CD8-positive, alpha-beta memory T cell (primary cell): ENCODE results near the gene MID2. TPM values are rescaled to one million over a fixed set of nuclear protein-coding genes. Genes with fewer than 3 reads are reported as not detected.
"Not testable (repeated sequence)": the region's sequence is repeated elsewhere in the genome, so short reads cannot be mapped to it uniquely, and the experiment has no call there.

Experiments
- CTCF ChIA-PET: fragments of 350-600 bp; sonication (Branson Sonifier 250); formaldehyde crosslinking; loops from one replicate; lab custom pipeline; 2021; ENCODE audit warnings: antibody characterized with exemption; lab: Charles Lee
- POLR2A ChIA-PET: fragments of 350-600 bp; sonication (Branson Sonifier 250); formaldehyde crosslinking; loops from one replicate; lab custom pipeline; 2021; ENCODE audit warnings: antibody characterized with exemption; lab: Charles Lee
- DNase-seq, 5 donors: peaks; one replicate each; pipeline versions ENCODE4 v3.0.0 to v3.0.0-alpha.2; 2020 to 2022; ENCODE audit warnings: mixed read lengths in 1 of 5
- H3K27ac ChIP-seq: one replicate; pipeline ENCODE4 v1.7.0; 2013; ENCODE audit warnings: low read depth, mild to moderate bottlenecking, low read length, moderate library complexity
- H3K27me3 ChIP-seq: 2 replicates; pipeline ENCODE4 v1.7.0; 2013; ENCODE audit warnings: low read length, mild to moderate bottlenecking; ENCODE audit not compliant: insufficient read depth, poor library complexity, severe bottlenecking
- H3K36me3 ChIP-seq: 2 replicates; pipeline ENCODE4 v1.7.0; 2013; ENCODE audit warnings: mild to moderate bottlenecking, low read length, moderate library complexity; ENCODE audit not compliant: insufficient read depth
- H3K4me1 ChIP-seq: 2 replicates; pipeline ENCODE4 v1.7.0; 2013; ENCODE audit warnings: mild to moderate bottlenecking, low read length, moderate library complexity; ENCODE audit not compliant: insufficient read depth
- H3K4me3 ChIP-seq: 2 replicates; pipeline ENCODE4 v1.7.0; 2013; ENCODE audit warnings: mild to moderate bottlenecking, low read length
- H3K9me3 ChIP-seq: 2 replicates; pipeline ENCODE4 v1.7.0; 2013; ENCODE audit warnings: mild to moderate bottlenecking, low read length
- H3K27ac Mint-ChIP-seq, 8 donors: one replicate each; pipeline ENCODE4 v1.8.0; 2020 to 2021; ENCODE audit warnings: mixed read lengths in 8 of 8, mild to moderate bottlenecking in 6 of 8, inconsistent platforms in 3 of 8, moderate library complexity in 3 of 8
- H3K27me3 Mint-ChIP-seq, 2 donors: one replicate each; pipeline ENCODE4 v1.8.0; 2020 to 2021; ENCODE audit warnings: mixed read lengths in 2 of 2, mild to moderate bottlenecking in 1 of 2, moderate library complexity in 1 of 2
- H3K36me3 Mint-ChIP-seq, 3 donors: one replicate each; pipeline ENCODE4 v1.8.0; 2020 to 2021; ENCODE audit warnings: mixed read lengths in 3 of 3, inconsistent platforms in 1 of 3, mild to moderate bottlenecking in 1 of 3
- H3K4me1 Mint-ChIP-seq, 3 donors: one replicate each; pipeline ENCODE4 v1.8.0; 2020 to 2021; ENCODE audit warnings: mixed read lengths in 3 of 3, inconsistent platforms in 1 of 3, mild to moderate bottlenecking in 1 of 3
- H3K4me3 Mint-ChIP-seq, 7 donors: one replicate each; pipeline ENCODE4 v1.8.0; 2020 to 2021; ENCODE audit warnings: mixed read lengths in 7 of 7, mild to moderate bottlenecking in 6 of 7, moderate library complexity in 4 of 7, inconsistent platforms in 2 of 7
- H3K9me3 Mint-ChIP-seq, 5 donors: one replicate each; pipeline ENCODE4 v1.8.0; 2020 to 2022; ENCODE audit warnings: mixed read lengths in 5 of 5, mild to moderate bottlenecking in 3 of 5, moderate library complexity in 2 of 5, inconsistent platforms in 1 of 5
- polyA plus RNA-seq: library from polyadenylated mRNA; unstranded; fragments of 300-500 nt; fragmentation: Illumina TruSeq; gene quantifications from one replicate; pipeline ENCODE4 v1.2.3, GENCODE V29; 2021
- total RNA-seq, 2 experiments: library from RNA; stranded (reverse); gene quantifications; one replicate each; pipeline ENCODE4 v1.2.3, GENCODE V29; 2021

Gene MID2
- total and polyA plus RNA-seq, 3 experiments from 2014 or later, result 6.8 to 13.3 (median 10.6) TPM

DNA sequence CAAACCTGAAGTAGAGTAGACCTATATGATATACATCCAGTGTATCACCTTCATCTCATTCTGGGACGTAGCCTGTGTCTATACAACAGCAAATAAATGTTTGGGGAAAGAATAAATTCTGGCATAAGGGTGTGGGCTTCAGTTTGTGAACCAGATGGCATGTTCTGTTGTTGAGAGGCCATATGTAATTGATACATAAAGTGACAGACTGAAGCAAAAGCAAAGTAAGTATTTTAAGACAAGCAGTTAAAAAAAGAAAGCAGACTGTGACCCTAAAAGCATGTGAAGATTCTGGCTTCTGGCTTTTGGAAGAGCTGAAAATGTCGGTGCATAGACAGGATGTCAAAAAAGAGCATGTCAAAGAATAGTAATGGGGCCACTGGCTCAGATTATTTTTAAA lies 22.9 kb downstream of the MID2 start:
- Mint-ChIP-seq H3K27me3 (no peaks in the 10 kb centered on the region), H3K36me3 (peaks cover 0 to 15% (median 0%) of the 10 kb centered on the region in 3 donors), H3K4me3 (no peak overlapping the region), H3K27ac (no peak overlapping the region), H3K4me1 (no peaks in the 10 kb centered on the region), H3K9me3 (no peaks in the 10 kb centered on the region)
- no peak for DNase-seq
- no peaks in the 10 kb centered on the region for H3K4me1 ChIP-seq
- no peak overlapping the region for H3K27ac ChIP-seq
- CTCF ChIA-PET, result no interaction called here
- no peak overlapping the region for H3K4me3 ChIP-seq
- H3K36me3 ChIP-seq, result no peaks in the 10 kb centered on the region
- no peaks in the 10 kb centered on the region for H3K9me3 ChIP-seq
- POLR2A ChIA-PET, result no interaction called here
- H3K27me3 ChIP-seq, result no peaks in the 10 kb centered on the region

DNA sequence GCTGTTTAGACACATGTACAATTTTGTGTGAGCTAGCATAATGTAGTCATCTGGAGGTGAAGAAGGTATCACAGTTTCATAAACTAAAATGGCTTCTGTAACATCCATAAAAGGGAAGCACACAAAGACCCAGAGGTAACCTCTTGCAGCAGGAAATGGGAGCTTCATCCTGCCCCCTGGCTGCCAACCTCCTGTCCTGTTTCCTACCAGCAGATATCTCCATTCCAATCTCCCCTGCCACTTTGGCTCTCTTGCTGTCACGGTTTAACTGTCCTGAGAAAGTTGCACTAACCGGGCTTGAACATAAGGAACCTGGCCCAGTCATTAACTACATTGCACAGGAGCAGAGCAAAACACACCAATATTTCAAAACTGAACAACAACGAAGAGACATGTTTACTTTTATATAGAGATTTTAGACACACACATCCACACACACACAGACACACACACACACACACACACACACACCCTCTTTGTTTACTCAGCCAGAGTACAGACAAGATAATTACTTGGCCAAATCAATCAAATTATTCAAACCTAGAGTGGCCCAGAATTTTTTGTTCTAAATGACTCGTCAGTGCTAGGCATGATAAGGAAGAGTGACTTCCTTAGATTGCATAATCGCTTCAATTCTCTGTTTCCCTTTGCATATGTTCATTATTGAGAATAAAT lies 24.2 kb downstream of the MID2 start:
- CTCF ChIA-PET, result no interaction called here
- DNase-seq, result no peak
- no peaks in the 10 kb centered on the region for H3K27me3 ChIP-seq

DNA sequence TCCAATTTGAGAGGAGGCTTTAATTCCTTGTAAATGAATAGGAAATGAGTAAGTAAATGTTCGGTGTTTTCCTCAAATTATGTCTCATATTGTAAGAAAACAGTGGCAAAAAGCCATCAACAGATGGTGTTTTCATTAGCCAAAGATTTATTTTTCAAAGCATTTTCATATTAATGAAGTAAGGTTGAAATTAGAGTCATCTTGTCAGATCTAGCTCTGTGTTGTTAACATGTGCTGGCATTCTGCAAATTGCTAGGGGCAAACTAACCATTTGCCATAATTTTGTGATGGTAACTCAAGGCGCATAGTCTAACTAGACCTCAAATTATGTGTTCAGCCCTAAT lies 24.7 kb downstream of the MID2 start:
- DNase-seq, result no peak
- no peak overlapping the region for H3K4me3 ChIP-seq
- Mint-ChIP-seq H3K27ac (peak overlapping the region in 1 of 8 donors; percentile 11), H3K4me3 (no peak overlapping the region), H3K27me3 (no peaks in the 10 kb centered on the region), H3K4me1 (no peaks in the 10 kb centered on the region), H3K9me3 (no peaks in the 10 kb centered on the region), H3K36me3 (peaks cover 0 to 27% (median 0%) of the 10 kb centered on the region in 3 donors)
- no peaks in the 10 kb centered on the region for H3K27me3 ChIP-seq
- POLR2A ChIA-PET, result interaction anchor here (0.7 kb wide), 1 partner anchor 928 kb away, joined by 5 read pairs; no protein-coding TSS in a partner anchor
- CTCF ChIA-PET, result no interaction called here
- no peaks in the 10 kb centered on the region for H3K36me3 ChIP-seq
- no peak overlapping the region for H3K27ac ChIP-seq
- H3K9me3 ChIP-seq, result no peaks in the 10 kb centered on the region
- no peaks in the 10 kb centered on the region for H3K4me1 ChIP-seq

More for the DNA sequence above, 24.2 kb downstream of the MID2 start:
- no peak overlapping the region for H3K27ac ChIP-seq
- H3K27ac Mint-ChIP-seq, result peak overlapping the region in 2 of 8 donors; percentile 7 to 11
- no peaks in the 10 kb centered on the region for H3K9me3 Mint-ChIP-seq
- no peak overlapping the region for H3K4me3 Mint-ChIP-seq
- no peak overlapping the region for H3K4me3 ChIP-seq
- POLR2A ChIA-PET, result no interaction called here
- no peaks in the 10 kb centered on the region for H3K27me3 Mint-ChIP-seq
- no peaks in the 10 kb centered on the region for H3K4me1 Mint-ChIP-seq
- H3K4me1 ChIP-seq, result no peaks in the 10 kb centered on the region
- H3K36me3 ChIP-seq, result no peaks in the 10 kb centered on the region
- peaks cover 0 to 22% (median 0%) of the 10 kb centered on the region in 3 donors for H3K36me3 Mint-ChIP-seq
- no peaks in the 10 kb centered on the region for H3K9me3 ChIP-seq

DNA sequence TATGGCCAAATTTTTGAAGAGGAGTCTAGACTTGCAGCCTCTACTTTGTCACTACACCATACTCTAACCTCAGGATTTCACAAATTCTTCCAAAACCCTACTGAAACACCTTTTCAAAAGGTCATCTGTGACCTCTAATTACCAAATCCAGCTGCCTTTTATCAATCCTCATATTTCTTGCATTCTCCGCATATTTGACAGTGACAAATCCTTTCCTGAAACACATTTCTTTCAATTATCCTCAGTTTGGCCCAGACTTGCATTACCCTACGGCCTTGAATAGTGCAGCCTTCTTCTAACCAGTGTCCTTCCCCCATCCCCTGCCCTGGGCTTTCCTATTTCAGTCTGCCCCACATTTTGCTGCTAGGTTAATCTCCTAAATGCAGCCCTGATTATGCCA lies 25.5 kb downstream of the MID2 start:
- Mint-ChIP-seq H3K4me1 (no peaks in the 10 kb centered on the region), H3K4me3 (no peak overlapping the region), H3K27ac (no peak overlapping the region), H3K36me3 (peaks cover 0 to 32% (median 0%) of the 10 kb centered on the region in 3 donors), H3K9me3 (no peaks in the 10 kb centered on the region), H3K27me3 (no peaks in the 10 kb centered on the region)
- ChIA-PET POLR2A (no interaction called here), CTCF (no interaction called here)
- no peak for DNase-seq
- no peaks in the 10 kb centered on the region for H3K9me3 ChIP-seq
- H3K27me3 ChIP-seq, result no peaks in the 10 kb centered on the region
- no peaks in the 10 kb centered on the region for H3K36me3 ChIP-seq
- H3K4me3 ChIP-seq, result no peak overlapping the region
- no peaks in the 10 kb centered on the region for H3K4me1 ChIP-seq
- no peak overlapping the region for H3K27ac ChIP-seq

DNA sequence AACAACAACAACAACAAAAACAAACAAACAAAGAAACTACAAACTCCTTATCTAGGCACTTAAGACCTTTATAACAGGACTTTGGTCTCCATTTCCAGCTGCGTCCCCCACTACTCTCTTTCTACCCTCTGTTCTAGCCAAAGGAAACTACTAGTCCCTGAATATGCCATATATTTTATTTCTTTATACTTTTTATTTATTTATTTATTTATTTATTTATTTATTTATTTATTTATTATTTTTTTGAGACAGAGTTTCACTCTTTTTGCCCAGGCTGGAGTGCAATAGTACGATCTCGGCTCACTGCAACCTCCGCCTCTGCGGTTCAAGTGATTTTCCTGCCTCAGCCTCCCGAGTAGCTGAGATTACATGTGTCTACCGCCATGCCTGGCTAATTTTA lies 26.0 kb downstream of the MID2 start:
- H3K9me3 Mint-ChIP-seq, H3K36me3 ChIP-seq, H3K4me3 ChIP-seq, H3K9me3 ChIP-seq, H3K4me3 Mint-ChIP-seq, H3K27ac Mint-ChIP-seq, H3K27me3 Mint-ChIP-seq, DNase-seq, POLR2A ChIA-PET, H3K27ac ChIP-seq, H3K27me3 ChIP-seq, H3K4me1 ChIP-seq, H3K4me1 Mint-ChIP-seq, CTCF ChIA-PET: not testable (repeated sequence)
- H3K36me3 Mint-ChIP-seq, result peaks cover 0 to 37% (median 0%) of the 10 kb centered on the region in 3 donors

DNA sequence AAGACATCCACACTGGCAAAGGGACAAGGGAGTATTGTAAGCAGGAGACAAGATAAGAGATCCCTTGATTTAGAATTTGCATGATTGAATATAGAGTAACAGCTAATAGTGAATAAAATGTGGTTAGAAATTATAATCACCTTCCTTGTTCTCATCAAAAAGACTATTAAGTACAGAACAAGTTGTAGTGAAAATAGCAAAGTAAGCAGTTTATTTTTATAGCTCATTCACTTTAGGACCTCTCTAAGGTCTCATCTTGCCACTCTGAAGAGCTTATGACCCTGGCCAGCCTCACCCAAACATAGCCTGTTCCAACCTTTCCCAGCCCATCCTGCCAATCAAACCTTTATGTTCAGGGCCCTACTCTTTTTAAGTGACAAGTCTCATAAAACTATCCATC lies 30.6 kb downstream of the MID2 start:
- Mint-ChIP-seq H3K27me3 (no peaks in the 10 kb centered on the region), H3K27ac (no peak overlapping the region), H3K36me3 (peaks cover 0 to 65% (median 0%) of the 10 kb centered on the region in 3 donors), H3K4me3 (no peak overlapping the region), H3K4me1 (no peaks in the 10 kb centered on the region), H3K9me3 (no peaks in the 10 kb centered on the region)
- no peaks in the 10 kb centered on the region for H3K4me1 ChIP-seq
- CTCF ChIA-PET, result no interaction called here
- no peaks in the 10 kb centered on the region for H3K9me3 ChIP-seq
- H3K27me3 ChIP-seq, result no peaks in the 10 kb centered on the region
- no peaks in the 10 kb centered on the region for H3K36me3 ChIP-seq
- POLR2A ChIA-PET, result no interaction called here
- no peak overlapping the region for H3K4me3 ChIP-seq
- no peak for DNase-seq
- no peak overlapping the region for H3K27ac ChIP-seq

DNA sequence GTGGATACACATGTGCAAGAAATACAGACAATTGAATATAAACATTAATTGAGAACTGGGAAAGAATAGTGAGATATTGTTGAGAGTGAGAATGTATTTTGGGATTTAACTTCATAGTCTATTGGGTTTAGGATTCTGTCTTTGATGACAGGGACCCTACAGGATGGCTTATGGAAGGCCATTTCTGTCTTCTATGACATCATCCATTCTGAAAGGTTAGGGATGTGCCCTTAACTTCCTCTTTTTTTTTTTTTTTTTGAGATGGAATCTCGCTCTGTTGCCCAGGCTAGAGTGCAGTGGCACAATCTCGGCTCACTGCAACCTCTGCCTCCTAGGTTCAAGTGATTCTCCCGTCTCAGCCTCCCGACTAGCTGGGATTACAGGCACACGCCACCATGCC lies 31.4 kb downstream of the MID2 start:
- H3K4me1 Mint-ChIP-seq, H3K27me3 ChIP-seq, H3K9me3 Mint-ChIP-seq, DNase-seq, POLR2A ChIA-PET, H3K9me3 ChIP-seq, H3K4me1 ChIP-seq, H3K36me3 ChIP-seq, H3K27ac ChIP-seq, H3K4me3 ChIP-seq, H3K4me3 Mint-ChIP-seq, H3K27me3 Mint-ChIP-seq, H3K27ac Mint-ChIP-seq, CTCF ChIA-PET: not testable (repeated sequence)
- H3K36me3 Mint-ChIP-seq, result peaks cover 0 to 66% (median 0%) of the 10 kb centered on the region in 3 donors

DNA sequence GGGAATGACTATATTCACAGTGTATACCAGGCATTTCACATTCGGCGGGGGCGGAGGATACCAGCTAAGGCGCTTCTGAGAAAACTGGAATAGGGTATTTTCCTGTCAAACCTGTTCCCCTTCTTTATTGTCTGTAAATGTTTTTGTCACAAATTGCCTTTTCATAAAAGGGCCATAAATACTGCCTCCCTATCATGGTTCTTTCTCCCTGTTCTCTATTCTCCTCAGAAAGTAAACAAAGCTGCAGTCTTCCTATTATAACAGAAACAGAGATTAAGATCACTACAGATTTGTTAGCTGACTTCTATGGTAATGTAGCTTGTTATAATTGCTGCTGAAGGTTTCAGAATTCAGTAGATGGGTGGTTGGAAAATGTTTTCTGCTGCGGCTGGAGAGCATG lies 32.2 kb downstream of the MID2 start:
- no peak overlapping the region for H3K4me3 Mint-ChIP-seq
- Histone ChIP-seq H3K4me1 (no peaks in the 10 kb centered on the region), H3K27ac (no peak overlapping the region), H3K4me3 (no peak overlapping the region), H3K9me3 (no peaks in the 10 kb centered on the region), H3K27me3 (no peaks in the 10 kb centered on the region), H3K36me3 (no peaks in the 10 kb centered on the region)
- CTCF ChIA-PET, result no interaction called here
- DNase-seq, result no peak
- H3K27ac Mint-ChIP-seq, result no peak overlapping the region
- H3K9me3 Mint-ChIP-seq, result no peaks in the 10 kb centered on the region
- no peaks in the 10 kb centered on the region for H3K27me3 Mint-ChIP-seq
- H3K4me1 Mint-ChIP-seq, result no peaks in the 10 kb centered on the region
- peaks cover 0 to 58% (median 0%) of the 10 kb centered on the region in 3 donors for H3K36me3 Mint-ChIP-seq
- POLR2A ChIA-PET, result no interaction called here
